HG02642 (cell line): ENCODE data around the gene SESN3.
"Not testable (repeated sequence)": the region's sequence is repeated elsewhere in the genome, so short reads cannot be mapped to it uniquely, and the experiment has no call there.

Experiments
- ATAC-seq: cut with Tn5 transposase; IDR thresholded peaks from one replicate; pipeline ENCODE4 v1.9.1; 2021; ENCODE audit warnings: mild to moderate bottlenecking; ENCODE audit not compliant: unreplicated experiment, poor library complexity

The SESN3 gene

DNA sequence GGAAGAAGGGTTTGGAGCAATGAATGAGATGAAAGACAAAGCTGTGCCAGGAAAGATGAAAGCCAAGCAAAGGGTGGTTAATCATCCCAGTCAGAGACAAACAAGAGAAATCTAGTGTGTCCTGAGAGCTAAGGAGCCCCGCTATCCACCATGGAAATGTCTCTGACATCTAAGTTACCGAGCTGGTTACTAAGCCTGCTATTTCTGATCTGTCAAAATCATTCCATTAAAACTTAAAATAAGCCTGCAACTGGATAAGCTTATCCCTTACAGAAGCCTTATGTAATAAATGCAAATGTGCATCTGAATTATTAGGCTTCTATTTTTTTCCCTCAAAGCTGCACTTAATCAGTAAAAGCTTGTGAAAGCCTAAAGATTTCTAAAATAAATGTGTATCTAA lies 22.1 kb upstream of the SESN3 start:
- ATAC-seq, result no peak

GRCh38 chr11:95252586-95252985 lies 21.6 kb upstream of the SESN3 start:
- ATAC-seq, result no peak

DNA sequence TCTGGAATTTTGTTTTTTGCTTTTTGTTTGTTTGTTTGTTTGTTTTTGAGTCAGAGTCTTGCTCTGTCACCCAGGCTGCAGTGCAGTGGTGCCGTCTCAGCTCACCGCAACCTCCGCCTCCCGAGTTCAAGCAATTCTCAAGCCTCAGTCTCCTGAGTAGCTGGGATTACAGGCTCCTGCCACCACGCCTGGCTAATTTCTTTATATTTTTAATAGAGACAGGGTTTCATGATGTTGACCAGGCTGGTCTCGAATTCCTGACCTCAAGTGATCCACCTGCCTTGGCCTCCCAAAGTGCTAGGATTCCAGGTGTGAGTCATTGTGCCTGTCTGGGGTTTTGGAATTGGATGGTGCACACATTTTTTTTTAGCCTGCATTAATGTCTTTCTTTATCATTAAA lies 20.9 kb upstream of the SESN3 start:
- not testable (repeated sequence) for ATAC-seq

GRCh38 chr11:95248666-95249467 lies 17.9 kb upstream of the SESN3 start:
- ATAC-seq, result peak; percentile 90

- ATAC-seq, result no peak
These were observed 16.9 kb upstream of the SESN3 start for GRCh38 chr11:95247883-95248282.

DNA sequence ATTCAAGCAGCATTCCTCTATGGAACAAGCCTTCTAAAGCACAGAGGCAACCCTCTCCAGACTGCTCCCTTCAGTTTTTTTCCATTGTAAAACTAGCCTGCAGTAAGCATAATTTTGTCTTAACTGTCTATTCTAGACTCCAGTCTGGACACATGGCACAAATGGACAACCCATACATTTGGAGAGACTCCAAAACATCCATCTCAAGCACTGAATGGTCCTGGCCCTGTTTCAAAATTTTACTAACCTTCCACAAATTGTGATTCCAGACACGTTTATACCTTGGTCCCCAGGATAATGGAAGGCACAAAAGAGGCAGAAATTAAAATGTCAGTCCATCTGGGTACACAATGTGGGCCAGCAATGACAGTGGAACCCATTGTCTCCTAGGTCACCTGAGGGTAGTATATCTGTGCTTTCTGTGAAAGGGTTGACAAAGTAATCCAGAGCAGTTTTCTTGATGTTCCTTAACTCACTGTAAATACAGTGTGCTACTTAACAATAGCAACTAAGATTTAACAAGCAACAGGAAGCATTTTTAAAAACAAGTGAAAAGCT lies 16.2 kb upstream of the SESN3 start:
- no peak for ATAC-seq

DNA sequence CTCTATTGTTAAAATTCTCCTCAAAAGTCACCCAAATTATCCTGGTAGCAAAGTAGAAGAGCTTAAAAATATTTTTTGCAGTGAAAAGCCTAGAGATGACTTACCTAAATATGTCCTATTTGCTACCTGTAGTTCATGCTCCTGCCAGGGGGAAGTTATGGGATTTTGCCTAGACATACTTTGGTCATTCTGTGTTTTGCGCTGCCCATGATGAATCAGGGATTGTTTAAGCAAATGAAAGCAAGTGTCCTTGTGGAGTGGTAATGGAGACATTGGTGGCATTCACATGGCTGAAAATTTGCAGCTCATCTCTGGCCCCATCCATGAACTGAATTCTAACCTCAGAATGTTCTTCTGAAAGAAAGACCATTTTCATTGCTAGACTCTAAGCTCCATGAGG lies 14.6 kb upstream of the SESN3 start:
- ATAC-seq, result no peak

- ATAC-seq, result no peak
These were observed 14.0 kb upstream of the SESN3 start for GRCh38 chr11:95245038-95245437.

DNA sequence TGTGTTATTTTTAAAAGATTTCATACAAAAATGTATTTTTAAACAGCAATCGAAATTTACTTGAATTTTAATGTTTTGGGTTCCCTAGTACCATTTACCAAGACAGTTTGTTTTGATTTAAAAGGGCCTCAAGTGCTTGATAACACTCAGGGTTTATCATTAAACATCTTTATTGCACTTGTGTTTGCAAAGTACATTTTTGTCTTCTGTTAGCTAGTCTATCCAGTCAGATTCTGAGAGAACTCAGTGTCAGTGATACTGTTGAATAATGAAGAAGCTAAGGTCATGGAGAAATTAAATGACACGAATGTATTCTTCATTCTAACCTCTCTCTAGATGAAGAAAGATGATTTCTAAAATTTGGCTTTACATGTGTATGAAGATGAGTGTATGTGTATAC lies 12.7 kb upstream of the SESN3 start:
- ATAC-seq, result no peak

GRCh38 chr11:95242845-95243605 lies 12.0 kb upstream of the SESN3 start:
- no peak for ATAC-seq

DNA sequence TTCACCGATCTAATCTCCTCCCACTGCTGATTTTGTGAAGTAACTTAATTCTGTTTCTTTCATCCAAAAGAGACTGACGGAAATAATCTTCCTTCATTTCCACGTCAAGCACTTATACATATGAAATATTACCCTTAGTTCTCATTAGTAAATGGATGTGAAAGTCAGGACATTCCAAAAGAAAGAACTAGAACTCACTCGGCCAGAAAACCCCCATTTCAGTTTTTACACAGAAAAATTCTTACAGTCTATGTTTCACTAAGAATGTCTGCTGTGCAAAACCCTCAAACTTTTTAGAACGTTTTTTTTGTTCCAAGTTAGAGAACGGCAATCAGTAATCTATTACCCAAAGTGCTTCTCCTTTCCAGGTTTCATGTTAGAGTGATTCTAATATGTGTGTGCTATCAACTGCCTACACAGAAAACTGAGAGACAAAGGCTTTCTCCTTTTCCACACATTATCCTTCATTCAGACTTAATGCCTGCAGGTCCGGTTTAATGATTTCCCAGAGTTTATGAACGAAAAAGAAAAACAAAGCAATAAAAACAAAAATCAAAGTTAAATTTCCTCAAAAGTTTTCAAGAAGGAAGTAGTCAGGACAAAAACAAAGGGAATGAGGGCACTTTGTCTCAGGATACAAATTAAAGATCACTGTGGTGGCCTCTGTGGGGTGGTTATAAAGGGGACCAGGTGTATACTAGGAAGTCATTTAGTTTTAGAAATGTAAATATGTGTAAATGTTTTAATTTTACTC lies 11.3 kb upstream of the SESN3 start:
- peak; percentile 72 for ATAC-seq

GRCh38 chr11:95241681-95242081 lies 10.7 kb upstream of the SESN3 start:
- ATAC-seq, result peak; percentile 73

GRCh38 chr11:95239871-95240649 lies 9.1 kb upstream of the SESN3 start:
- no peak for ATAC-seq

DNA sequence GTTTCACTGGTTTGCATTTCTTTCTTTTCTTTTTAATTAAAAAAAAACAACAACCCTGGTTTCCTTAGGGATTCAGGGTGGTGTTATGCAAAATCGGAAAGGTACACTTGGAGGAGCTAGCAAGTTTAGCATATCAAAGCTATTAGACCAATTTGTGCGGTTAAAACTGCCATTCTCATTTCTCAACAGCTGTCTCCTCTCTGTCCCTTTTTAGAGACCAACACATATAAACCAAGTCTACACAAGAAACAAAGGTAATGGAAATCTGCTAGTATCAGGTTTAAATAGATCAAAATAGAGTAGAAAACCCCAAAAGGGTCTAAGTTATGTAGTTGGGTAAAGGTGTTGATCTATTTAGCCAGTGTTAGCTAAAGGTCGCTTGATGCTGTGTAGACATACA lies 1.7 kb upstream of the SESN3 start:
- ATAC-seq, result no peak

DNA sequence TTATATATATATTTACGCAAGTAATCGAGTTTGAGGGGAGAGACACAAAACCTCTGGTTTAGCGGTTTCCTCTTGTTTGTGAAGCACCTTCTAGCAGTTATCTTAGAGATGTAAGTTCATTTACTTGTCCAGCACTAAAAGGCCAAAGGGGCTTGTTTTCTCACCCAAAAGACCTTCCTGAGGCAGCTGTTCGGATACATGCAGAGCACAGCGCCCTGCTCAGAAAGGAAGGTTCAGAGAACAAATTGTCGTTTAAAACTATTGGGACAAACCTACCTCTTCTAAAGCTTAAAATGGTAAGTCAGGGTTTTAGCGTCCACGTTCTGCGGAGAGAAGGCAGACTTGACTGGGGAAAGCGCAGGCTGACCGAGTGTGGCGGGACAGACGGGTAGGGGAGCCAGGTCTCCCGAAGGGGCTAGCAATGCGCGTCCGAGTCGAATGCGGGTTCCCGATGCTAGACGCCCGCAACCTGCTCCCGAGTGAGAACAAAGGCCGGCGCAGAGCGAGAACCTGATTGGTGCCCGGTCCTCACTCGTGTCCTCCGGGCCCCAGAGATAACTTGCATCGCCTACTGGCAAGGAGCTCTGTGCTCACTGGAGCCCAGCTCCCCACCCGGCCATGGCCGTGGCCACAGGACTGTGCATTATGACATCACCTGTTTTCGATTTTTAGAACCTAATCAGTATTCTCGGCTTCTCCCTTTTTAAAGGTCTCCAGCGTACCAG lies 1.0 kb upstream of the SESN3 start:
- peak; percentile 28 for ATAC-seq

GRCh38 chr11:95230810-95231126 lies 234 bp downstream of the SESN3 start:
- peak; percentile 18 for ATAC-seq

DNA sequence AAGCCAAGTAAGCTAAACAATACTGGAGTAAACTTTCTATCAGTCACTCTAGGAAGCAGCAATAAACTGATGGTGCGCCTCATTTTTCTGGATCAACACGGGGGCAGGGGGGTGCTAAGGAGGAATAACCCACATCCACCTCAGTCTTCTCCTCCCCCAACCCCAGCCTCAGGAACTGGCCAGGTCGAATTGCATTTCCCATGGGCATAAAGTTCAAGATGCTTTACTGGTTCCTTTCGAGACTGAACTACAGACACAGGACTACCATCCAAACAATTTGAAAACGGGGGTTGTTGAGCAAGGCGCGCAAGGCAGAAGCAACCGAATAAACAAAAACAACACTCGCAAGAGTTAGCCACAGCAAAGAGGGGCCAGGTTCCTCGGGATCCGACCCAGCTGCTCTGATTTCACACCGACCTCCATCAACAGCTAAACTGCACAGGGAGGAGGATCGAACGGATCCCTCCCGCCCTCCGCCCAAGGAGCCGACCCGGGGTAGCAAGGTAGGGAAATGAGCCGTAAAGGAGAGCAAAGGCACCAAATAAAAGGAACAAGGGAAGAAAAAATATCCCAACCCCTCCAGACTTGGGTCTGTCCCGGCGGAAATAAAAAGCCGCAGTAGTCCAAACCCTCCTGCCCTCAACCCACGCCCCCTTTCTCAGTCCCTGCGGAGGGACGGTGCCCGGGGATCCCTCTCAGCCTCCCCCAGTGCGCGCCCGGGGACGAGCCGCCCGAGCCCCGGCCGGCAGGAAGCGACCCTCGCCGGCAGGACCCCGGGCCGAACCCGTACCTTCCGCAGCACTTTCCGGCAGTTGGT lies 801 bp downstream of the SESN3 start:
- ATAC-seq, result no peak

GRCh38 chr11:95229199-95229992 lies 1.6 kb downstream of the SESN3 start:
- ATAC-seq, result no peak
